SK-N-MC (cell line): ENCODE data around the gene MAML3.

Source experiments
- EZH2 ChIP-seq: fragments of 200-600 bp; sonication (generic); IDR thresholded peaks from one replicate; pipeline ENCODE4 v1.6.1; 2017; ENCODE audit warnings: antibody characterized with exemption
- FOXP2 ChIP-seq: optimal IDR thresholded peaks from 2 replicates; pipeline ENCODE3; 2011; ENCODE audit warnings: mild to moderate bottlenecking, moderate library complexity; ENCODE audit not compliant: insufficient read depth; ENCODE audit errors: extremely low read length, control extremely low read depth
- POLR2AphosphoS5 ChIP-seq: IDR thresholded peaks from 2 replicates; pipeline ENCODE4 v1.6.1; 2012; ENCODE audit warnings: mild to moderate bottlenecking, low read depth, low read length, borderline replicate concordance

DNA sequence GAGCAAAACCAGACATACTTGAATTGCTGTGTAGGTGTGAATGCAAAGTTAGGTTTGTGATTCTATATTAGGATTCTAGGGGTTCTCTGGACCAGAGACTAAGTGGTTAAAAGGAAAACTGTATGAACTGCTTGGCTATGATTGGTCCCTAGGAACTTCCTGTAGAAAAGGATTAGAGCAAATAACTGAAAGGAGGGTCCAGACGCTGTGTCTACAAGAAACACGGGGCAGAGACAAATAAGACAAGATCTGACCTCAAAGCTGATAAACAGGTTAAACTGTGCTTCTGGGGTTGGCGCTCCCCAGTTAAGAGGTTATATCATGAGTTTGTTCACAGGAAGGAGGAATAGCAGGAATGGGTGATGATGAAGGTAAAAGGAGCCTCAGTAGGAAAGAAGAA lies 304.8 kb downstream of the MAML3 start:
- TF ChIP-seq EZH2 (no peak), POLR2AphosphoS5 (no peak), FOXP2 (no peak)
